HL-60 (cell line): ENCODE measurements around the gene SDCCAG8.

Experiments used
- DNase-seq, 2 experiments: peaks; one replicate each; pipeline ENCODE4 v3.0.0-alpha.2; 2010 to 2020; ENCODE audit warnings: low read depth in 1 of 2, low spot score in 1 of 2
- H3K27ac ChIP-seq: fragments of 250-450 bp; sonication (Bioruptor Pico); replicated peaks from 2 replicates; pipeline ENCODE4 v1.5.1; 2020; ENCODE audit warnings: mild to moderate bottlenecking, moderate library complexity
- H3K27me3 ChIP-seq: fragments of 250-450 bp; sonication (Bioruptor Pico); 2 replicates; pipeline ENCODE4 v1.5.1; 2021; ENCODE audit warnings: mild to moderate bottlenecking, moderate library complexity; ENCODE audit not compliant: insufficient read depth, poor library complexity, severe bottlenecking
- H3K4me3 ChIP-seq: replicated peaks from 2 replicates; pipeline ENCODE4 v1.5.1; 2011; ENCODE audit warnings: mild to moderate bottlenecking, control low read depth, low read length; ENCODE audit not compliant: insufficient read depth
- GABPA ChIP-seq: IDR thresholded peaks from 2 replicates; pipeline ENCODE4 v1.6.1; 2012; ENCODE audit warnings: low read depth
- POLR2AphosphoS5 ChIP-seq: IDR thresholded peaks from 2 replicates; pipeline ENCODE4 v1.6.1; 2012; ENCODE audit warnings: low read depth
- SPI1 ChIP-seq: IDR thresholded peaks from 2 replicates; pipeline ENCODE4 v1.6.1; 2012; ENCODE audit warnings: low read depth, mild to moderate bottlenecking, borderline replicate concordance
- TF ChIP-seq, protein P1 (sequence below): IDR thresholded peaks from 2 replicates; pipeline ENCODE4 v1.6.1; 2012; ENCODE audit warnings: low read depth; ENCODE audit not compliant: insufficient replicate concordance
- TF ChIP-seq, protein P2 (sequence below): IDR thresholded peaks from one replicate; pipeline ENCODE4 v1.5.1; 2011; ENCODE audit warnings: low read length, control low read depth, inconsistent platforms; ENCODE audit not compliant: insufficient read depth

Gene SDCCAG8

GRCh38 chr1:243546457-243546856 lies 290.6 kb downstream of the SDCCAG8 start:
- Histone ChIP-seq H3K27ac (no peak overlapping the region), H3K27me3 (no peaks in the 10 kb centered on the region), H3K4me3 (no peak overlapping the region)
- TF ChIP-seq, protein P1, sequence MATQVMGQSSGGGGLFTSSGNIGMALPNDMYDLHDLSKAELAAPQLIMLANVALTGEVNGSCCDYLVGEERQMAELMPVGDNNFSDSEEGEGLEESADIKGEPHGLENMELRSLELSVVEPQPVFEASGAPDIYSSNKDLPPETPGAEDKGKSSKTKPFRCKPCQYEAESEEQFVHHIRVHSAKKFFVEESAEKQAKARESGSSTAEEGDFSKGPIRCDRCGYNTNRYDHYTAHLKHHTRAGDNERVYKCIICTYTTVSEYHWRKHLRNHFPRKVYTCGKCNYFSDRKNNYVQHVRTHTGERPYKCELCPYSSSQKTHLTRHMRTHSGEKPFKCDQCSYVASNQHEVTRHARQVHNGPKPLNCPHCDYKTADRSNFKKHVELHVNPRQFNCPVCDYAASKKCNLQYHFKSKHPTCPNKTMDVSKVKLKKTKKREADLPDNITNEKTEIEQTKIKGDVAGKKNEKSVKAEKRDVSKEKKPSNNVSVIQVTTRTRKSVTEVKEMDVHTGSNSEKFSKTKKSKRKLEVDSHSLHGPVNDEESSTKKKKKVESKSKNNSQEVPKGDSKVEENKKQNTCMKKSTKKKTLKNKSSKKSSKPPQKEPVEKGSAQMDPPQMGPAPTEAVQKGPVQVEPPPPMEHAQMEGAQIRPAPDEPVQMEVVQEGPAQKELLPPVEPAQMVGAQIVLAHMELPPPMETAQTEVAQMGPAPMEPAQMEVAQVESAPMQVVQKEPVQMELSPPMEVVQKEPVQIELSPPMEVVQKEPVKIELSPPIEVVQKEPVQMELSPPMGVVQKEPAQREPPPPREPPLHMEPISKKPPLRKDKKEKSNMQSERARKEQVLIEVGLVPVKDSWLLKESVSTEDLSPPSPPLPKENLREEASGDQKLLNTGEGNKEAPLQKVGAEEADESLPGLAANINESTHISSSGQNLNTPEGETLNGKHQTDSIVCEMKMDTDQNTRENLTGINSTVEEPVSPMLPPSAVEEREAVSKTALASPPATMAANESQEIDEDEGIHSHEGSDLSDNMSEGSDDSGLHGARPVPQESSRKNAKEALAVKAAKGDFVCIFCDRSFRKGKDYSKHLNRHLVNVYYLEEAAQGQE, result no peak
- TF ChIP-seq, protein P2, sequence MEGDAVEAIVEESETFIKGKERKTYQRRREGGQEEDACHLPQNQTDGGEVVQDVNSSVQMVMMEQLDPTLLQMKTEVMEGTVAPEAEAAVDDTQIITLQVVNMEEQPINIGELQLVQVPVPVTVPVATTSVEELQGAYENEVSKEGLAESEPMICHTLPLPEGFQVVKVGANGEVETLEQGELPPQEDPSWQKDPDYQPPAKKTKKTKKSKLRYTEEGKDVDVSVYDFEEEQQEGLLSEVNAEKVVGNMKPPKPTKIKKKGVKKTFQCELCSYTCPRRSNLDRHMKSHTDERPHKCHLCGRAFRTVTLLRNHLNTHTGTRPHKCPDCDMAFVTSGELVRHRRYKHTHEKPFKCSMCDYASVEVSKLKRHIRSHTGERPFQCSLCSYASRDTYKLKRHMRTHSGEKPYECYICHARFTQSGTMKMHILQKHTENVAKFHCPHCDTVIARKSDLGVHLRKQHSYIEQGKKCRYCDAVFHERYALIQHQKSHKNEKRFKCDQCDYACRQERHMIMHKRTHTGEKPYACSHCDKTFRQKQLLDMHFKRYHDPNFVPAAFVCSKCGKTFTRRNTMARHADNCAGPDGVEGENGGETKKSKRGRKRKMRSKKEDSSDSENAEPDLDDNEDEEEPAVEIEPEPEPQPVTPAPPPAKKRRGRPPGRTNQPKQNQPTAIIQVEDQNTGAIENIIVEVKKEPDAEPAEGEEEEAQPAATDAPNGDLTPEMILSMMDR, result no peak
- TF ChIP-seq SPI1, result no peak
- TF ChIP-seq GABPA, result no peak
- TF ChIP-seq POLR2AphosphoS5, result no peak
- DNase-seq, result no peak

GRCh38 chr1:243547891-243548290 lies 292.1 kb downstream of the SDCCAG8 start:
- Histone ChIP-seq H3K4me3 (no peak overlapping the region), H3K27ac (no peak overlapping the region), H3K27me3 (no peaks in the 10 kb centered on the region)
- no peak for DNase-seq
- TF ChIP-seq, protein P2, result no peak
- TF ChIP-seq POLR2AphosphoS5 (no peak), SPI1 (no peak), GABPA (no peak)
- TF ChIP-seq, protein P1, result no peak

DNA sequence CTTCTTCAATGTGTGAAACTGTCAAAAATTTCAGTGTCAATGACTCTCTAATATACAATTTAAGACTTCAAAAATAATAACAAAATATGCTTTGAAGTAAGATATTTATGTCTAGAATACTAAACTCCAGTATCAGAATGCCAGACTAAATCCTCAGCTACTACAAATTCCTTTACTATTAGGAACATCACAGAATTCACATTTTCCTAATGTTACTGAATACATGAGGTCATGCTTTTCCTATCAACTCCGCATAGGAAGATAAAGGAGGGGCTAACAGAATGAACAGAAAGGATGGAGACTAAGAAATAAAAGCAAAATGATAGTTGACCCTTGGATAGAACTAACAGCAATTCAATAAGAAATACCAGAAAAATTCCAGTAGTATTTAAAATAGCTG lies 292.7 kb downstream of the SDCCAG8 start:
- Histone ChIP-seq H3K4me3 (no peak overlapping the region), H3K27me3 (no peaks in the 10 kb centered on the region), H3K27ac (no peak overlapping the region)
- no peak for TF ChIP-seq GABPA
- TF ChIP-seq, protein P2, result no peak
- TF ChIP-seq, protein P1, result no peak
- TF ChIP-seq POLR2AphosphoS5, result no peak
- TF ChIP-seq SPI1, result no peak
- no peak for DNase-seq
